WTC11 (cell line): Measurements from ENCODE around the gene CAMTA1.

Experiments used
- CREM ChIP-seq: sonication (generic); formaldehyde crosslinking; IDR thresholded peaks from 2 replicates; pipeline ENCODE4 v1.8.1; 2022; ENCODE audit warnings: mild to moderate bottlenecking, missing genetic modification reagents, moderate library complexity
- JUN ChIP-seq: sonication (generic); formaldehyde crosslinking; IDR thresholded peaks from 2 replicates; pipeline ENCODE4 v1.8.0; 2023; ENCODE audit warnings: mild to moderate bottlenecking, missing genetic modification reagents
- NFATC4 ChIP-seq: fragments of 250-450 bp; sonication (Bioruptor Pico); IDR thresholded peaks from 2 replicates; pipeline ENCODE4 v1.9.0; 2021; ENCODE audit warnings: mild to moderate bottlenecking
- SOX15 ChIP-seq: fragments of 250-450 bp; sonication (Bioruptor Pico); IDR thresholded peaks from 2 replicates; pipeline ENCODE4 v1.9.0; 2021; ENCODE audit warnings: mild to moderate bottlenecking
- ZNF263 ChIP-seq: sonication (generic); formaldehyde crosslinking; IDR thresholded peaks from 2 replicates; pipeline ENCODE4 v1.8.1; 2022; ENCODE audit warnings: low read depth, mild to moderate bottlenecking, moderate library complexity, missing genetic modification reagents
- TF ChIP-seq, protein P1 (sequence below): fragments of 200-600 bp; IDR thresholded peaks from 2 replicates; pipeline ENCODE4 v1.8.0; 2022; ENCODE audit warnings: antibody characterized with exemption
- TF ChIP-seq, protein P2 (sequence below): sonication (generic); formaldehyde crosslinking; conservative IDR thresholded peaks from 2 replicates; pipeline ENCODE4 v1.8.1; 2022; ENCODE audit warnings: mild to moderate bottlenecking, missing genetic modification reagents
- TF ChIP-seq, protein P3 (sequence below): sonication (generic); formaldehyde crosslinking; conservative IDR thresholded peaks from 2 replicates; pipeline ENCODE4 v1.8.1; 2023; ENCODE audit warnings: mild to moderate bottlenecking, low read depth, missing genetic modification reagents, moderate library complexity
- TF ChIP-seq, protein P4 (sequence below): sonication (generic); formaldehyde crosslinking; IDR thresholded peaks from 2 replicates; pipeline ENCODE4 v1.8.1; 2022; ENCODE audit warnings: low read depth, missing genetic modification reagents, borderline replicate concordance

DNA sequence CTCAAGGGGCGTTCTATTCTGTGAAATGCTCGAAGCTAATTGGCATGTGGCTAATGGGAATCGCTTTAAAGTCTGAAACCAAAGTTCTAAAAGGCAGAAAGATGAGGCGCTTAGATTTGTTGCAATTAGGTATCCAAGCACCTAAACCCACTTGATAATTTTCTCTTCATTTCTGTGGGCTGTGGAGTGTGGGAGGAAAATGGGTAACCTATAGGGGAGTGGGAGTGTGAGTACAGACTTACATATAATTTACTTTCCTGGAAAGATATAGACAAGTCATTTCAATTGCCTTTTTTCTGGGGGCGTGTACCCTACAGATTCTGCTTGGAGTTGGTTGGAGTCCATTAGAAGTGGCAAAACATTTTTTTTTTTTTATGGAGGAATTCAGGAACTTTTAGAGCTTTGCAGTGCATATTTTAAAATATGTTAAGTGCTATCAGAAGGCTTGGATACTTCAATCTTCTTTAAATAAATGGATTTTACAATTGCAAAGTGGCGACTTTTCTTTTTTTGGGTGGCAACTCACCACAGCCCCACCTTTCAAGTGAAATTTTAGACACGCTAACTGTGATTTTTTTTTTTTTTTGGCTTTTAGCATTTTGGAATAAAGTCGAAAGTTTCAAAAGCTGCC is 254.5 kb downstream of the CAMTA1 start:
- TF ChIP-seq, protein P1, sequence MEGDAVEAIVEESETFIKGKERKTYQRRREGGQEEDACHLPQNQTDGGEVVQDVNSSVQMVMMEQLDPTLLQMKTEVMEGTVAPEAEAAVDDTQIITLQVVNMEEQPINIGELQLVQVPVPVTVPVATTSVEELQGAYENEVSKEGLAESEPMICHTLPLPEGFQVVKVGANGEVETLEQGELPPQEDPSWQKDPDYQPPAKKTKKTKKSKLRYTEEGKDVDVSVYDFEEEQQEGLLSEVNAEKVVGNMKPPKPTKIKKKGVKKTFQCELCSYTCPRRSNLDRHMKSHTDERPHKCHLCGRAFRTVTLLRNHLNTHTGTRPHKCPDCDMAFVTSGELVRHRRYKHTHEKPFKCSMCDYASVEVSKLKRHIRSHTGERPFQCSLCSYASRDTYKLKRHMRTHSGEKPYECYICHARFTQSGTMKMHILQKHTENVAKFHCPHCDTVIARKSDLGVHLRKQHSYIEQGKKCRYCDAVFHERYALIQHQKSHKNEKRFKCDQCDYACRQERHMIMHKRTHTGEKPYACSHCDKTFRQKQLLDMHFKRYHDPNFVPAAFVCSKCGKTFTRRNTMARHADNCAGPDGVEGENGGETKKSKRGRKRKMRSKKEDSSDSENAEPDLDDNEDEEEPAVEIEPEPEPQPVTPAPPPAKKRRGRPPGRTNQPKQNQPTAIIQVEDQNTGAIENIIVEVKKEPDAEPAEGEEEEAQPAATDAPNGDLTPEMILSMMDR, result no peak
- TF ChIP-seq ZNF263 (CRISPR knock-in tag) (no peak), NFATC4 (CRISPR knock-in tag) (no peak), SOX15 (no peak), CREM (CRISPR knock-in tag) (no peak), JUN (no peak)
- TF ChIP-seq, protein P2, sequence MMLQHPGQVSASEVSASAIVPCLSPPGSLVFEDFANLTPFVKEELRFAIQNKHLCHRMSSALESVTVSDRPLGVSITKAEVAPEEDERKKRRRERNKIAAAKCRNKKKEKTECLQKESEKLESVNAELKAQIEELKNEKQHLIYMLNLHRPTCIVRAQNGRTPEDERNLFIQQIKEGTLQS (CRISPR knock-in tag), result no peak
- TF ChIP-seq, protein P3, sequence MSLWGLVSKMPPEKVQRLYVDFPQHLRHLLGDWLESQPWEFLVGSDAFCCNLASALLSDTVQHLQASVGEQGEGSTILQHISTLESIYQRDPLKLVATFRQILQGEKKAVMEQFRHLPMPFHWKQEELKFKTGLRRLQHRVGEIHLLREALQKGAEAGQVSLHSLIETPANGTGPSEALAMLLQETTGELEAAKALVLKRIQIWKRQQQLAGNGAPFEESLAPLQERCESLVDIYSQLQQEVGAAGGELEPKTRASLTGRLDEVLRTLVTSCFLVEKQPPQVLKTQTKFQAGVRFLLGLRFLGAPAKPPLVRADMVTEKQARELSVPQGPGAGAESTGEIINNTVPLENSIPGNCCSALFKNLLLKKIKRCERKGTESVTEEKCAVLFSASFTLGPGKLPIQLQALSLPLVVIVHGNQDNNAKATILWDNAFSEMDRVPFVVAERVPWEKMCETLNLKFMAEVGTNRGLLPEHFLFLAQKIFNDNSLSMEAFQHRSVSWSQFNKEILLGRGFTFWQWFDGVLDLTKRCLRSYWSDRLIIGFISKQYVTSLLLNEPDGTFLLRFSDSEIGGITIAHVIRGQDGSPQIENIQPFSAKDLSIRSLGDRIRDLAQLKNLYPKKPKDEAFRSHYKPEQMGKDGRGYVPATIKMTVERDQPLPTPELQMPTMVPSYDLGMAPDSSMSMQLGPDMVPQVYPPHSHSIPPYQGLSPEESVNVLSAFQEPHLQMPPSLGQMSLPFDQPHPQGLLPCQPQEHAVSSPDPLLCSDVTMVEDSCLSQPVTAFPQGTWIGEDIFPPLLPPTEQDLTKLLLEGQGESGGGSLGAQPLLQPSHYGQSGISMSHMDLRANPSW (CRISPR knock-in tag), result no peak
- TF ChIP-seq, protein P4, sequence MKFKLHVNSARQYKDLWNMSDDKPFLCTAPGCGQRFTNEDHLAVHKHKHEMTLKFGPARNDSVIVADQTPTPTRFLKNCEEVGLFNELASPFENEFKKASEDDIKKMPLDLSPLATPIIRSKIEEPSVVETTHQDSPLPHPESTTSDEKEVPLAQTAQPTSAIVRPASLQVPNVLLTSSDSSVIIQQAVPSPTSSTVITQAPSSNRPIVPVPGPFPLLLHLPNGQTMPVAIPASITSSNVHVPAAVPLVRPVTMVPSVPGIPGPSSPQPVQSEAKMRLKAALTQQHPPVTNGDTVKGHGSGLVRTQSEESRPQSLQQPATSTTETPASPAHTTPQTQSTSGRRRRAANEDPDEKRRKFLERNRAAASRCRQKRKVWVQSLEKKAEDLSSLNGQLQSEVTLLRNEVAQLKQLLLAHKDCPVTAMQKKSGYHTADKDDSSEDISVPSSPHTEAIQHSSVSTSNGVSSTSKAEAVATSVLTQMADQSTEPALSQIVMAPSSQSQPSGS (CRISPR knock-in tag), result no peak
